Lung (tissue), 12 donors: ENCODE results near the gene TRIM28. TPM values are rescaled to one million over a fixed set of nuclear protein-coding genes. Genes with fewer than 3 reads are reported as not detected.
A peak's percentile ranks its signal among the peaks of the same experiment; 100 is the strongest.

Source experiments
- ATAC-seq: fragments of 200-7000 bp; cut with Tn5 transposase; one replicate; pipeline ENCODE4 v1.9.1; 2020; ENCODE audit warnings: moderate number of reproducible peaks; ENCODE audit not compliant: insufficient read depth, low FRiP score
- DNase-seq, 3 donors: peaks; one replicate each; pipeline ENCODE4 v3.0.0-alpha.2; 2013 to 2017
- H3K27ac ChIP-seq, 2 donors: one replicate each; pipeline ENCODE4 v1.5.1; 2013; ENCODE audit warnings: mild to moderate bottlenecking in 2 of 2, moderate library complexity in 2 of 2, control low read depth in 1 of 2, inconsistent platforms in 1 of 2, low read depth in 1 of 2, low read length in 1 of 2
- H3K27me3 ChIP-seq, 3 donors: one replicate each; pipeline ENCODE4 v1.5.1; 2013; ENCODE audit warnings: low read length in 2 of 3; ENCODE audit not compliant: control insufficient read depth in 3 of 3, insufficient read depth in 3 of 3
- H3K36me3 ChIP-seq, 4 donors: one replicate each; pipeline ENCODE4 v1.5.1; 2013; ENCODE audit warnings: low read length in 4 of 4, mild to moderate bottlenecking in 1 of 4, moderate library complexity in 1 of 4; ENCODE audit not compliant: control insufficient read depth in 4 of 4, insufficient read depth in 4 of 4
- H3K4me1 ChIP-seq, 5 donors: one replicate each; pipeline ENCODE4 v1.5.1; 2013; ENCODE audit warnings: low read length in 5 of 5, mild to moderate bottlenecking in 2 of 5, moderate library complexity in 1 of 5; ENCODE audit not compliant: control insufficient read depth in 5 of 5, insufficient read depth in 5 of 5
- H3K4me3 ChIP-seq: one replicate; pipeline ENCODE4 v1.5.1; 2013; ENCODE audit warnings: mild to moderate bottlenecking, control low read depth, moderate library complexity
- H3K9ac ChIP-seq, 2 donors: one replicate each; pipeline ENCODE4 v1.5.1; 2013; ENCODE audit warnings: low read length in 2 of 2, control low read depth in 1 of 2; ENCODE audit not compliant: insufficient read depth in 1 of 2
- H3K9me3 ChIP-seq, 4 donors: one replicate each; pipeline ENCODE4 v1.5.1; 2013; ENCODE audit warnings: low read length in 3 of 4, mild to moderate bottlenecking in 1 of 4, moderate library complexity in 1 of 4; ENCODE audit not compliant: control insufficient read depth in 4 of 4, insufficient read depth in 3 of 4
- WGBS, 2 donors: extraction: QIAGEN DNeasy Blood & Tissue Kit; methylation state at CpG; one replicate each; pipeline ENCODE4 v1.1.7; 2013; 5-methylcytosine and 5-hydroxymethylcytosine counted together
- polyA plus RNA-seq, 2 donors: library from polyadenylated mRNA; stranded (reverse); fragments of 200-250 nt; gene quantifications; one replicate each; pipeline ENCODE4 v1.2.1, GENCODE V29; 2013
- total RNA-seq, 2 donors: library from RNA; depleted of rRNA in 1 of 2; stranded (reverse); fragments of >200 nt in 1 of 2; gene quantifications; one replicate each; pipeline ENCODE4 v1.2.1, GENCODE V29; 2014 to 2021
- TF ChIP-seq, protein P1 (sequence below): IDR thresholded peaks from 2 replicates; pipeline ENCODE4 v1.5.1; 2012; ENCODE audit warnings: mild to moderate bottlenecking; ENCODE audit errors: control extremely low read depth, extremely low read depth
- donor health status: control.
- donor health status: control.
- donor health status: Bipolar disorder and iron deficiency.
- donor health status: healthy.
- donor health status: DM: yes; HTN: yes; CAD: no.

Gene TRIM28
- total and polyA plus RNA-seq, 4 donors: 171 to 250 (median 181) TPM

GRCh38 chr19:58559275-58560006 is 15.6 kb downstream of the TRIM28 start:
- Histone ChIP-seq H3K36me3 (peaks cover 0 to 11% (median 9%) of the 10 kb centered on the region in 4 donors), H3K27me3 (peaks cover 0 to 20% (median 12%) of the 10 kb centered on the region in 3 donors), H3K9ac (peak overlapping the region; percentile 95 to 96), H3K4me1 (peaks cover 9 to 50% (median 23%) of the 10 kb centered on the region in 5 donors), H3K4me3 (peak overlapping the region; percentile 72), H3K9me3 (no peaks in the 10 kb centered on the region), H3K27ac (peak overlapping the region; percentile 98 to 99)
- 2% methylated on average over 33 of the region's 33 CpGs for WGBS, 2 donors
- DNase-seq (peak; percentile 95 to 97 (median 95)), ATAC-seq (peak; percentile 51)
- TF ChIP-seq, protein P1, sequence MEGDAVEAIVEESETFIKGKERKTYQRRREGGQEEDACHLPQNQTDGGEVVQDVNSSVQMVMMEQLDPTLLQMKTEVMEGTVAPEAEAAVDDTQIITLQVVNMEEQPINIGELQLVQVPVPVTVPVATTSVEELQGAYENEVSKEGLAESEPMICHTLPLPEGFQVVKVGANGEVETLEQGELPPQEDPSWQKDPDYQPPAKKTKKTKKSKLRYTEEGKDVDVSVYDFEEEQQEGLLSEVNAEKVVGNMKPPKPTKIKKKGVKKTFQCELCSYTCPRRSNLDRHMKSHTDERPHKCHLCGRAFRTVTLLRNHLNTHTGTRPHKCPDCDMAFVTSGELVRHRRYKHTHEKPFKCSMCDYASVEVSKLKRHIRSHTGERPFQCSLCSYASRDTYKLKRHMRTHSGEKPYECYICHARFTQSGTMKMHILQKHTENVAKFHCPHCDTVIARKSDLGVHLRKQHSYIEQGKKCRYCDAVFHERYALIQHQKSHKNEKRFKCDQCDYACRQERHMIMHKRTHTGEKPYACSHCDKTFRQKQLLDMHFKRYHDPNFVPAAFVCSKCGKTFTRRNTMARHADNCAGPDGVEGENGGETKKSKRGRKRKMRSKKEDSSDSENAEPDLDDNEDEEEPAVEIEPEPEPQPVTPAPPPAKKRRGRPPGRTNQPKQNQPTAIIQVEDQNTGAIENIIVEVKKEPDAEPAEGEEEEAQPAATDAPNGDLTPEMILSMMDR: no peak

DNA sequence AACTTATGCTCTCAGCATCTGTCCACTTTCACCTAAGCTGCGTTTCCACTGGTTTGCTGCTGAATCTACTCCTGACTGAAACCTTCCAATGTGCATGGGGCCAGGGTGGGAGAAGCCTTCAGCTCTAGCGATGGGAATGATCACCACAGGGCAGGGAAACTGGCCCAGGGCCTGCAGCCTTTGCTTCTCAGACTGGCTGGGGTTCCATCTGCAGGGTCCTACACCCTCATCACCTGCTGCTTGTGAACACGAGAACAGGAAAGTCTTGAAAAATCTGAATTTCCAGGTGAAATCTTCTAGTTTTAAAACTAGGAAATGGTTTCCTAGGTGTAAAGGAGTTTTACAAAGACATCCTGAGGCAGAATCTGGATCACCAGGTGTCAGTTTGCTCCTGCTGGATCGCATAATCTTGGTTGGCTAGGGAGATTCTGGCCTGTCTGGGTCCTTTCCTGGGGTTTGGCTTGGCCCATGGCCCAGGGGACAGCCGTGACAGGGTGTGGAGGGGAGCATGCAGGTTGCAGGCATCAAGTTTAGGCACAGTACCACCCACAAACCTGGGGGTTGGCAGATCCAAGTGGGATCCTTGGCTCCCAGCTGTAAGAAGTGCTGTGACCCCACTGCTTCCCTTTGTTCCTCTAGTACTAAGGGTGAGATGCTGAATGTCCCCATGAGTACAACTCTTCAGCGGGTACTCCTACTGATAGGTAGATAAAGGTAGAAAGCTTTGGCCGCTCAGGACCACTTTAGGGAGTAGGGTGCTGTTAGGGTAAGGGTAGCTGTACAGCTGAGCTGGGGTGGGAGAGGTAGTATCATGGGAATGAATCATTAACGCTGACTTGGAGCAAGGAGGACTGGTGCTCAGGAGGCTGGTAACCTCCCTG is 16.4 kb downstream of the TRIM28 start:
- no peak for DNase-seq
- 85 to 86% methylated on average over 8 of the region's 8 CpGs for WGBS, 2 donors
- peak overlapping the region; percentile 85 to 99 for H3K27ac ChIP-seq

GRCh38 chr19:58560921-58561320 is 17.1 kb downstream of the TRIM28 start:
- Histone ChIP-seq H3K27me3 (peaks cover 0 to 22% (median 12%) of the 10 kb centered on the region in 3 donors), H3K36me3 (peaks cover 0 to 11% (median 8%) of the 10 kb centered on the region in 4 donors), H3K27ac (no peak overlapping the region), H3K4me3 (no peak overlapping the region), H3K9ac (no peak overlapping the region), H3K4me1 (peaks cover 5 to 41% (median 23%) of the 10 kb centered on the region in 5 donors), H3K9me3 (no peaks in the 10 kb centered on the region)
- TF ChIP-seq, protein P1: no peak
- no peak for DNase-seq
- no peak for ATAC-seq

More for the DNA sequence above, 16.4 kb downstream of the TRIM28 start:
- Histone ChIP-seq H3K27me3 (peaks cover 0 to 22% (median 12%) of the 10 kb centered on the region in 3 donors), H3K4me3 (no peak overlapping the region), H3K9ac (peak overlapping the region in 1 of 2 donors; percentile 7), H3K9me3 (no peaks in the 10 kb centered on the region), H3K4me1 (peaks cover 9 to 45% (median 23%) of the 10 kb centered on the region in 5 donors), H3K36me3 (peaks cover 0 to 11% (median 9%) of the 10 kb centered on the region in 4 donors)
- ATAC-seq: no peak
- TF ChIP-seq, protein P1: no peak
